ENCODE data around the gene RRAS2.
"Not testable (repeated sequence)": the region's sequence is repeated elsewhere in the genome, so short reads cannot be mapped to it uniquely, and the experiment has no call there.

The RRAS2 gene

GRCh38 chr11:14359501-14360031 is 583 bp upstream of the RRAS2 start:
- no peak for TF ChIP-seq POLR2A (IDR thresholded peaks at IDR 0.05; ENCODE audit: low read depth, low read length)
- DNase-seq (ENCODE audit: insufficient read length, low spot score), result no peak
- no peak for FAIRE-seq

GRCh38 chr11:14357881-14358728 is 878 bp downstream of the RRAS2 start:
- no peak for TF ChIP-seq POLR2A (IDR thresholded peaks at IDR 0.05; ENCODE audit: low read depth, low read length)
- FAIRE-seq (no peak), DNase-seq (ENCODE audit: insufficient read length, low spot score) (peak; percentile 54)

- no peak for FAIRE-seq
- DNase-seq (ENCODE audit: insufficient read length, low spot score), result no peak
- TF ChIP-seq POLR2A (IDR thresholded peaks at IDR 0.05; ENCODE audit: low read depth, low read length), result no peak
Measured at GRCh38 chr11:14356342-14356741, 2.6 kb downstream of the RRAS2 start.

GRCh38 chr11:14354604-14355003 is 4.4 kb downstream of the RRAS2 start:
- FAIRE-seq; DNase-seq (ENCODE audit: insufficient read length, low spot score): not testable (repeated sequence)

GRCh38 chr11:14350716-14351238 is 8.2 kb downstream of the RRAS2 start:
- FAIRE-seq (peak; percentile 33), DNase-seq (ENCODE audit: insufficient read length, low spot score) (no peak)
- TF ChIP-seq POLR2A (IDR thresholded peaks at IDR 0.05; ENCODE audit: low read depth, low read length), result no peak

- DNase-seq (ENCODE audit: insufficient read length, low spot score) (no peak), FAIRE-seq (no peak)
- TF ChIP-seq POLR2A (IDR thresholded peaks at IDR 0.05; ENCODE audit: low read depth, low read length), result no peak
Measured at GRCh38 chr11:14350215-14350614, 8.8 kb downstream of the RRAS2 start.

GRCh38 chr11:14347991-14348390 is 11.0 kb downstream of the RRAS2 start:
- FAIRE-seq (peak; percentile 64), DNase-seq (ENCODE audit: insufficient read length, low spot score) (no peak)
- no peak for TF ChIP-seq POLR2A (IDR thresholded peaks at IDR 0.05; ENCODE audit: low read depth, low read length)

- DNase-seq (ENCODE audit: insufficient read length, low spot score) (no peak), FAIRE-seq (no peak)
- TF ChIP-seq POLR2A (IDR thresholded peaks at IDR 0.05; ENCODE audit: low read depth, low read length), result no peak
Measured at GRCh38 chr11:14347494-14347893, 11.5 kb downstream of the RRAS2 start.

- DNase-seq (ENCODE audit: insufficient read length, low spot score) (no peak), FAIRE-seq (no peak)
- no peak for TF ChIP-seq POLR2A (IDR thresholded peaks at IDR 0.05; ENCODE audit: low read depth, low read length)
Measured at GRCh38 chr11:14346303-14346955, 12.6 kb downstream of the RRAS2 start.

GRCh38 chr11:14345668-14346067 is 13.3 kb downstream of the RRAS2 start:
- no peak for FAIRE-seq
- no peak for TF ChIP-seq POLR2A (IDR thresholded peaks at IDR 0.05; ENCODE audit: low read depth, low read length)
- DNase-seq (ENCODE audit: insufficient read length, low spot score), result no peak

- not testable (repeated sequence) for FAIRE-seq; DNase-seq (ENCODE audit: insufficient read length, low spot score)
Measured at GRCh38 chr11:14345016-14345415, 14.0 kb downstream of the RRAS2 start.

GRCh38 chr11:14342906-14343305 is 16.1 kb downstream of the RRAS2 start:
- DNase-seq (ENCODE audit: insufficient read length, low spot score), result no peak
- TF ChIP-seq POLR2A (IDR thresholded peaks at IDR 0.05; ENCODE audit: low read depth, low read length), result no peak
- FAIRE-seq, result no peak

GRCh38 chr11:14341968-14342367 is 17.0 kb downstream of the RRAS2 start:
- DNase-seq (ENCODE audit: insufficient read length, low spot score) (no peak), FAIRE-seq (no peak)
- TF ChIP-seq POLR2A (IDR thresholded peaks at IDR 0.05; ENCODE audit: low read depth, low read length), result no peak

GRCh38 chr11:14340721-14341120 is 18.3 kb downstream of the RRAS2 start:
- TF ChIP-seq POLR2A (IDR thresholded peaks at IDR 0.05; ENCODE audit: low read depth, low read length), result no peak
- no peak for DNase-seq (ENCODE audit: insufficient read length, low spot score)
- no peak for FAIRE-seq

Data from H54 (cell line).